EL (cell line): ENCODE measurements around the gene MCOLN2.
"Not testable (repeated sequence)": the region's sequence is repeated elsewhere in the genome, so short reads cannot be mapped to it uniquely, and the experiment has no call there.

ENCODE experiments used
- DNase-seq: peaks from one replicate; pipeline ENCODE4 v3.0.0-alpha.2; 2016

Gene MCOLN2

DNA sequence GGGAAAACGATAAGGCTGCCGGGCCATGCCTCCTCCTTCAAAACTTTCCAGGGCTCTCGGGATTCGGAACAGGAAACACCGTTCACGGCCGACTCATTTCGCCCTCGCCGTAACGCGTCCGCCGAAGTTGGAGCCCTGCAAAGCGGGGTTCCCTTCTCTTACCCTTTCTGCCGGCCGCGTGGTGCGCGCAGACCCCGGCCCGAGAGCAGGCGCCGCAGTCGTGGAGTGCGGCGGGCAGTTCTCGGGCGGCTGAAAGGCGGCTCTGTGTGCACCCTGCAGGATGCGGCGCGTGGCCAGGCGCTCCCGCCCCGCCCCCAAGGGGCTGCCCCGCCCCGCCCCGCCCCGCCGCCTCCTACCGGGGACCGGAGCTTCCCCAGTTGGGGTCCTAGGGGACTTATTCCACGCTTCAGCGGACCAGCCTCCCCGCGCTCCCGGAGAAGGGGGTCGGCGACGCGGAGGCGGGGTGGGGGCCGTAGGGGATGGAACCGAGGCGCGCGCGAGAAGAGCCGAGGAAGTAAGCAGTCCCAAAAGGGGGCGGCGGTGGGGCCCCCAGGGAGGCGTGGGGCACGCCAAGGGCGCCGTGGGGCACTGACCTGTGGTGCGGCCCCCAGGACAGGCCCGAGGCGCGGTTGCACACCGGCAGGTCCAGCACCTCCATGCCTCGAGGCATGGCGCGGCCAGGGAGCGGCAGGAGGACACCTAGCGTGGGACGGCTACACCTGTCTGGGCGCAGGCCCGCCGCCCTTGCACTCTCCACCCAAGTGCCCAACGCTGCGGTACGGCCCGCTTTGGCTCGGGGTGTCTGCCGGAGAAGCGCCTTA, at the start of gene MCOLN2:
MCOLN2 (minus strand) TSS at position 268 of the 821 bp plus-strand sequence; CDS start at position 27, 241 bp downstream.
- peak; percentile 51 for DNase-seq

DNA sequence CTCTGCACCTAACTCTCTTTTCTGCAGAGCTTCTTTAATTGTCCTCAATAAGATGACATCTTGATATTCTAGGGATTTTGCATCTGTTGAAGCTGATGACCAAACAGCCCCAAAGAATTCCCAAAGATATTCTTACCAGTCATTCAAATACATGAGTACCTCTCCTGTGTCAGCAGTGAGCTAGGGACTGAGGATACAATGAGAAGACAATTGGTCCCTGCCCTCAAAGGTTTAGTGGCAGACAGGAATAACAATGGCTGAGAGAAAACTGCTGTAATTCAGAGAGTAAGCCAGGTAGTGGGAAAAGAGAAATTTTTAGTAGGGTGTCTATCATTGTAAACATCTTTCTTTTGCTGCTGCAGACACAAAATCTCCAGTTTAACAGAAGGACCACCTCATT, 45.5 kb upstream of the MCOLN2 start:
- DNase-seq: no peak

DNA sequence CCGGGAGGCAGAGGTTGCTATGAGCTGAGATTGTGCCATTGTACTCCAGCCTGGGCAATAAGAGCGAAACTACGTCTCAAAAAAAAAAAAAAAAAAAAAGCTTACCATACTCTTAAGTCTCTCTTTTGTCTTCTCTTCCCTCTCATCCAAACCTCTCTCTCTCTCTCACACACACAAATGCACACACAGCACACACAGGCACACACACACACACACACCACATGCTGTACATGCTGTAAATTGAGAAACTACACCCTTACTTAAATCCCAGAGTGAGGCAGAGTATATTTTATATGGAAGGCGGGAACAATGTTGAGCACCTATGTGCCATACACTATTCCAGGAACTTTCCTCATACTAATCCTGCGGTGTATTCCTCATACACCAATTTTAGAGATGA, 44.9 kb upstream of the MCOLN2 start:
- DNase-seq: no peak

DNA sequence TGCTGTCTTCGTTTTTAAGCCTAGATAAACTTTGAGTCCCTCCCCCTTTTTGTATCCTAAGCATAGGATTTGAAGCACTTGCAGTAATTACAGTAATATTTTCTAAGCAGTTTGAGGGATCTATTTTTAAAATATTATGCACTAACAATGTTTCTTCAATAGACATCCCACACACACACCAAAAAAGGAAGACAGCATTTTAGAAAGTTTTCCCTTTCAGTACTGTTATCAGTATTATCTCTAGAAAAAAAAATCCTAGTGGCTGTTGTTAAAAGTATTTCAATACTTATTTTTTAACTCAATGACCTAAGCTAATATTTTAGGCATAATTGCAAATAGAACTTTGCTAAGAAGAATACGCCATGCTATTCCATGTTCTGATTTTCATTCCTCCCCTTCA, 36.3 kb upstream of the MCOLN2 start:
- DNase-seq: no peak

DNA sequence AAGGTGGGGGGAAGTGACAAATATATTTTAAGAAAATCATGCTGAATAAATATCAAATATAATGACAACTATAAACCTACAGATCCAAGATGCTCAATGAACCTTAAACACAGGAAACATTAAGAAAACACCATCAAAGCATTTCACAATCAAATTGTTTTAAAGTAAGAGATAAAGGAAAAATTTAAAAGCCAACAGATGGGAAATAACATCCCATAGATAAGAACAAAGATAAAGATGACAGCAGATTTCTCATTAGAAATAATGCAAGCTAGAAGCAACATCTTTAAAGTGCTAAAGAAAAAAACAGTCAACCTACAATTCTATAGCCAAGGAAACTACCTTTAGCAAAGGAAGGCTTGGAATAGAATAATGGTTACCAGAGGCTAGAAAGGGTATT, 33.6 kb upstream of the MCOLN2 start:
- no peak for DNase-seq

DNA sequence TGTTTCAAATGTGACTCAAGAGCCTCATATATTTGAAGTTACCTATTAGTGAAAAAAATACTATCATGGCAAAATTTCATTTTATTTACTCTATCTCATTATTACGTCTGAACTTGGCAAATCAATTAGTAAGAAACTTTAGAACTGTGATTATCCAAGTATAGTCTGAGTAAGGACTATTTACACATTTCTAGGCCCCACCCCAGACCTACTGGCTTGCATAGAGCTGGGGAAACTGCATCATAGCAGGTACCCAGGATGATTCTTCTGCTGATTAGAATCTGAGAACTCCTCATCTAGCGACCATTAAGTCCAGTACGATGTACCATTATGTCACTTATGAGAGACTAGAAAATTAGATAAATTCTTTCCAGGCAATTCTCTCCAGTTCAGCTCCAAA, 31.2 kb upstream of the MCOLN2 start:
- DNase-seq: no peak

DNA sequence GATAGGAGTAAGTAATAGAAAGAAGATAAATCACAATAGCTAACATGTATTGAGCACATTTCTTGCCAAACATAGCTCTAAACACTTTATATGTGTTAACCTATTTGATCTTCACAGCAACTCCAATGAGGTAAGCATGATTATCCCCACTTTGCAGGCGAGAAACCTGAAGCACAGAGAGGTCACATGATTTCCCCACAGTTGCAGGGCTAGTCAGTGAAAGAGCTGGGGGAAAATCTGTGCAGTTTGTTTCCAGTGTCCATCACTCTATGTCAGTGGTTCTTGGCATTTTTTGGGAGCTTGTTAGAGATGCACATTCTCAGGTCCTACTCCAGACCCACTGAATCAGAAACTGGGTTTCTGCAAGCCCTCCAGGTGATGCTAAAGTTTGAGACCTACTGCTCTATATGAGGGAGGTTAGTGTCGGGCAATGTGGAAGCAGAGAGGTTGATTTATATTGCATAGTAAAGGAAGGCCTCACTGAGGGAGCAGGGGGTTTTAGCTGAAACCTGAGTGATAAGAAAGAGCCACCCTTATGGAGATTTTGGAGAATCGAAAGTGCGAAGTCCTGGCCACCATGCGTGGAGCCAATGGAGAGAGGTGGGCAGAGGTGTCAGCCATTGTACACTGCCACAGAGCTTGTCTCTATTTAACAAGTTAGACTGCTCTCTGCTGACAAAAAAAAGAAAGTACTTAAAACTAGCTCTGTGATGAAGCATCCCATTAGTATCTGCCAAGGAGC, 30.5 kb upstream of the MCOLN2 start:
- DNase-seq: no peak

DNA sequence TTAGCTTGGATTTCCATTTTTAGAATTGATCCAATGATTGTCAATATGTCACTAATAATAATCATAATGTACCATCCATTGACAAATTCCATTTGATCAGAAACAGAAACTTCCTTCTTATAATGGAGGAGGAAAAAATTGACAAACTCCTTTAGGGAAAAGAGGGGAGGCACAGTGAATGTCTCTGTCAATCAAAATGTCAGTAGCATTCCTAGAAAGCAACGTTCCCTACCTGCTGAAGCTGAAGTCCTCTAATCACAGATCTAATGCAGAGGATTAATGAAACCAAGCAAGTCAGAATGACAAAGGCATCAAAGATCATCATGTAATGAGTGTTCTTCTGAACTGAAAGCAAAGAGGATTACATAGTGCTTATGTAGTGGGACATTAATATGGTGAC, 29.0 kb upstream of the MCOLN2 start:
- DNase-seq: no peak

DNA sequence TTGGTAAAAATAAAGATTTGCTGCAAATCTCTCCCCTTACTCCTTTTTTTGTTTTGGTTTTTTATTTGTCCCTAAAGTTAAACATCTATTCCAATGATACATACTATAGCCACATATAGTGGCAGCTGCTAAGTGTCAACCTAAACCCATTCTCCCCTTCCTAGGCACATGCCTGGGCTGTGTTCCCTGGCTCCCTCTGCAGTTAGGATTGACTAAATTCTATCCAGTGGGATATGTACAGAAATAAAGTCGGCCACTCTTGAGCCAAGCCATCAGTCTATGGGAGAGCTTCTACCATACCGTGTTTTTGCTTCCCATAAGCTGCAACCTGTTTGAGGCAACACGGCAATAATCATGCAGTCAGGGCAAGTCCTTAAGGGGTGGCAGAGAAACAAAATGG, 27.8 kb upstream of the MCOLN2 start:
- no peak for DNase-seq

DNA sequence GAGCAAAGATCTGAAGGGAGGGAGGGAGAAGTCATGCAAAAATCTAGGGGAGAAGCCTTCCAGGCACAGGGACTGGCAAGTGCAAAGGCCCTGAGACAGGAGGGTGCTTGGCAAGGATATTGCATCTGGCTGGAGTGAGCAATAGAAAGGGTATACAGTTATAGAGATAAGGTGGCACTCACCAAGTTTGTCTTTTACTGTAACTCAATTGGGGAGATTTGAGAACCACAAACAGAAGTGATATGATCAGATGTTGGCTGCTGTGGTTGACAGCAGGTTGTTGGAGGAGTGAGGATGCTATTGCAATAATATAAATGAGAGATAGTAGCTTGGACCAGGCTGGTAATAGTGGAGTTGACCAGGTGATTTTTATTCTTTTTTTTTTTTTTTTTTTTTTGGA, 25.8 kb upstream of the MCOLN2 start:
- no peak for DNase-seq

DNA sequence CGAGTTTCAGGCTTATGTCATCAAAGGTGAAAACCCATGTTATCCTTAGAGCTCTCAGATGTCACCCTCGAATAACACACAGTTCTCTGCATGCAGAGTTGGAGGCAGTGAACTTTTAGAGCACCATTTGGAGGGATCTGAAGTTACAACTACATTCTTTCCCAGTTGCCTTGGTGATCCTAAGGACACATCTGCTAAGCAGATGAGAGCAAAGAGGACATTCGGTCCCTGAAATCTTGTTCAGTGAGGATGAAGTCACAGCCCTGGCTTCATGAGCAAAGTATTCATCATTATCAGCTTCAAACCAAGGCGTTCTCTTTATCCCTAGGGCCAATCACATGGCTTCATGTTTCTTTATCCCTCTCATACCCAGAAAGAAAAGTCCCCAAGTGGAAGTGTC, 23.1 kb upstream of the MCOLN2 start:
- DNase-seq: peak; percentile 71

DNA sequence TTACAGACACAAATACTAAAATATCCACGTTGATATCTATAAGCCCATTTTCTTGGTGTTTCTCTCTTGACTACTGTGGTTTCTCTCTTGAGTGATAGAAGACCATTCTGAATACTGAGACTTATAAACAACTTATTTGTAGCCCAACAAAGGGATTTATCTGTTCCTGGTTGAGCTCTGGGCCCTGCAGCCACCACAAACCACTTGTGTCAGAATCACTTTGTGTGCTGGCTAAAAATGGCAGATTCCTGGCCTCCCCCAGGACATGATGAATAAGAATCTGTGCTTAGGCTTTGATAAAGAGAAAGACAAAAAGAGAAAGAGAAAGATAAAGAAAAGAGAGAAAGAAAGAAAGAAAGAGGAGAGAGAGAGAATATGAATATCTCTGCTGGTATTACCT, 18.9 kb upstream of the MCOLN2 start:
- no peak for DNase-seq

DNA sequence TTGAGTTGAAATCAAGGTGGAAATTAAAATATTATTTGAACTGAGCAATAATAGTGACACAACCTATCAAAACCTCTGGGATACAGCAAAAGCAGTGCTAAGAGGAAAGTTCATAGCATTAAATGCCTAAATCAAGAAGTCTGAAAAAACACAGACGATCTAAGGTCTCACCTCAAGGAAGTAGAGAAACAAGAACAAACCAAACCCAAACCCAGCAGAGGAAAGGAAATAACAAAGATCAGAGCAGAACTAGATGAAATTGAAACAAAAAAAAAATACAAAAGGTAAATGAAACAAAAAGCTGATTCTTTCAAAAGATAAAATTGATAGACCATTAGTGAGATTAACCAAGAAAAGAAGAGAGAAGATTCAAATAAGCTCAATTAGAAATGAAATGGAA, 8.7 kb upstream of the MCOLN2 start:
- not testable (repeated sequence) for DNase-seq

DNA sequence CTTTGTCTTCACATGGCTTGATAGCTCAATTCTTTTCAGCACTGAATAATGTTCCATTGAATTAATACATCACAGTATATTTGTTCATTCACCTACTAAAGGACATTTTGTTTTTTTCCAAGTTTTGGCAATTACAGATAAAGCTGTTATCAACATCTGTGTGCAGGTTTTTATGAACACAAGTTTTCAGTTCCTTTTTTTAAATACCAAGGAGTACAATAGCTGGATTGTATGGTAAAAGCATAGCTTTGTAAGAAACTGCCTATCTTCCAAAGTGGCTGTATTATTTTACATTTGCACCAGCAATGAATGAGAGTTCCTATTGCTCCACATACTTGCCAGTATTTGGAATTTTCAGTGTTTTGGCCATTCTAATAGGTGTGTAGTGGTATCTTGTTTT, 4.8 kb upstream of the MCOLN2 start:
- no peak for DNase-seq

DNA sequence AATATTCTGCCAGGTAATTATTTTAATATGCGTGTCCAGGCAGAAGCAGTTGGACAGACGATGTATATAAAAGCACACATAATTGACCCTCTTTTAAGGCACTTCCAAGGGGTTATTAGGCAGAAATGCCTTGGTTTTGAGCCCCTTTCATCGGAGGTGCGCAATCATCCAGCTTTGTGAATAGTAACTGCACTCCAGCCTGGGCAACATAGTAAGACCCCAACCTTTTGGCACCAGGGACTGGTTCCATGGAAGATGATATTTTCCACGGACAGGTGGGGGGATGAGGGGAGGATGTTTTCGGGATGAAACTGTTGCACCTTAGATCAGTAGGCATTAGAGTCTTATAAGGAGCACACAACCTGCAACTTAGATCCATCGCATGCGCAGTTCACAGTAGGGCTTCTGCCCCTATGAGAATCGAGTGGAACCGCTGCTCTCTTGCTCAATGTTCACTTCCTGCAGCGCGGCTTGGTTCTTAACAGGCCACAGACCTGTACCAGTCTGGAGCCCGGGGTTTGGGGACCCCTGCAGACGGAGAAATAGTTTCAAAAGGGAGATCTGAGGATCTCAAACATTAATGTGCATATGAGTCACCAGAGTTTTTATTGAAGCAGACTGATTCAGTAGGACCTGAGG, 1.8 kb upstream of the MCOLN2 start:
- DNase-seq: peak; percentile 15

DNA sequence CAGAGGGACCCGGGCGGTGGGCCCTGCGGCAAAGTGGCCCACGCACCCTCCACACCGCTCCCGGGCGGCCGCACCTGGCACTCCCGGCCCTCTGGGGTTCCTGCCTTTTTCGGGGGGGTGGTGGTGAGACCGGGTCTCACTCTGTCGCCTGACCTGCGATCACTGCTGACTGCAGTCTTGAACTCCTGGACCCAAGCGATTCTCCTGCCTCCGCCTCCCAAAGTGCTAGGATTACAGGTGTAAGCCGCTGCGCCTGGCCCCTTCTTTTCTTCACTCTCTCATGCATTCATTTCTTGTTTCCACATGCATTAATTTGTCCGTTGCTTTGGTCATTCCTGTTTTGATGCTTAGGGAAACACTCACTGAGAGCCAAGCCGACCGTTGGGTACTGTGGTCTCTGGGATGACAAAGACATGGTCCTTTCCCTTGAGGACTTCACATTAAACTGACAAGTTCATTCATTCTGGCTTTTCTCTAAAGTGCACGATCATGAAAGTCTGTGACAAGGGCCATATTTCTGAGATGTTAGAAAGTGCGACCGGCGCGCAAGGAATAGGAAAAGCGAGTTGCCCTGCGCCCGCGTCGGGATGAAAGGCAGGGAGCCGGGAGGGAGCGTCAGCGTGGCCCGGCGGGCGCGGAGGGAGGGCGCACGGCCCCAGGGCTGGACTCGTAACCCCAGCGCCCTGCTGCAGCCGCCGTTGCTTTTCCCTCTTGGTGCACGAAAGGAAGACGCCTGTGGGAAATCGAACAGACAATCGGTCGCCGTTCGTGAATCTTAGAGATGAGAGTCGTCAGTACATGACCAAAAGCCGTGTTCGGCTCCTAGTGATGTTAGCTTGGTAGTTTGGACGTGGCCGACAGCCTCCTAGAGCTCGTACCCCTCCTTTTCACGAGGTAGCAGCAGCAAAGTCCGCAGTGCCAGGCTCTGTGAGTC, 1.0 kb upstream of the MCOLN2 start:
- DNase-seq: peak; percentile 43

DNA sequence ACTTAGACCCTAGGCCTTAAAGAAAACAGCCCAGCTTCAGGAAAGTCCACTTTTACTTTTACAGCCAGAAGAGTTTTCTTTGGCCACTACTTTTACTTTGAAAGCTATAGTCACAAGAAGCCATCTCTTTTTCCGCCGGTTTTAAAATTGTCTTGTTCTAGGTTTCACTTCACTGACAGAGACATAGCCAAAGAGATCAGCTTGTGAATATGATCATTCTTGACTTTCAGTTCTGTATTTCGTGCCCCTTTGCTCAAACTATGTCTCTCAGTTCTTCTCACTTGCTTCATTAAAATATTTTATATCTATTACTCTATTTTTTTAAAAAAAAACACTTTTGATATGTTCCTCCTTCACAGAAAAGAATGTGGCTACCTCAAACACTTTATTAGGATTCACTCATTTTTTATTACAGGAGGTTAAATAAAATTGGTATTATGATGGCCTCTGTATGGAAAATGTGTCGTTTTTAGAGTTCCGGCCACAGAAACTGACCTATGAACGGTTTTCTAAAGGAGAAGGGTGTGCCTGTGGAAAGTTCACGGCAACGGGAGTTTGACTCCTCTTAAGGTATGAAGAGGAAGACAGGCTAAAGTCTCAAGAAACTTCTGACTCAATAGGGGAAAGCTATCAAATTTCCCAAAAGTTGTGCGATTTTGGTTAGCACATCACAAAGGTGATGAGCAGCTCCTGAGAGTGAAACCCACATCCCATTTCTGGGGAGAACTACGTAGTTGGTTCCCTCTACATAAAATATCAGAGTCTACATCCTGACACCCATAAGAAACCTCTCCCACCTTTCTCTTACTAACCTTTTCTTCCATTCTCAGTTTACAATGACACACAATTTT, 1.2 kb downstream of the MCOLN2 start:
- no peak for DNase-seq

DNA sequence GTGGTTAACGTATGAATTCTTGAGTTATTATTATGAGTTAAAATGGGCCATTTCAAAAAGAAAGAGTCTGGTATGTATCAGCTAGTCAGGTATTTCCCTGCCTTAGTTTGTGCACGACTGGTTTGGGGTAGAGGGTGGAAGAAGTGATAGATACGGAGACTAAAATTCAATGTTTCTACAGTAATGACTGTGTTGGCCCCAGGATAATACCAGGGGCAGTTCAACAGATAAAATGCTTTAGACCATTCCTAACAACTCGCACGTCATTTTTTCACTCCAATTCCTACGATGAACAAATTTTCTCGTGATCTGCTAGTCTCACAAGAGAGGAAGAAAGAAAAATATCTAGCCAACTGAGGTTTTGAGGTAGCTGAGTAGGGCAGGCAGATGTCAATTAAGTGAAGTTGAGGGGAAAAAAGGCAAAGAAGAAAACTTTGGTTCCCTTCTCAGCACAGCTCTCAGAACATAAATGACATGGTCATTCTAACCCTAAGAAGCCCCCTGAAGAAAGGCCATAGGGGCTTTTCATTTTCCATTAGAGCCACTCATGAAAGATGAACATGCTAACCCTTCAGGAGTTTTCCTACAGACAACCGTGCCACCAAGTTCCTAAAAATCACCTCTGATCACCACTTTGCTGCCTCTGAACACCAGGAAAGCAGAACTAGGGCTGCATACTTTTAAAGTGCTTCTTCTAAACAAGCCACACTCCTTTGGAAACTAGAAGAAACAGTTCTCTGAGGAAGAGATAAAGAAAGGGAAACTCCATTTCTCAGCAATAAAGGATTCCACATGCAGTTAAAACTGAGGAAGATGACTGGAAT, 5.6 kb downstream of the MCOLN2 start:
- DNase-seq: no peak

DNA sequence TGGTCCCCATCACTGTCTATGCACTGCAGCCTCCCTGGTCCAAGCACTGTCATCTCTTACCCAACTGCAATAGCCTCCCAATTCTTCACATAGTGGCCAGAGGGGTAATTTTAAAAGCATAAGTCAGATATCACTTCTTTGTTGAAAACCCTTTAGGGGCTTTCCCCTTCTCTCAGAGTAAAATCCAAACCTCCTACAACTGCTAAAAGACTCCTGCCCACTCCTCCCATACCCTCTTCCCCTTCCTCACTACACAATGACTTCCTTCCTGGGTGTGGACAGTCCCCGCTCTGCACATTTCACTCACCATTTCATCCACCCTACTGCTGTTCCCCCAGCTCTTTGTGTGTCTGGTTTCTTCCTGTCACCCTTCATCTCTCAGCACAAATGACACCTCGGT, 8.3 kb downstream of the MCOLN2 start:
- no peak for DNase-seq

DNA sequence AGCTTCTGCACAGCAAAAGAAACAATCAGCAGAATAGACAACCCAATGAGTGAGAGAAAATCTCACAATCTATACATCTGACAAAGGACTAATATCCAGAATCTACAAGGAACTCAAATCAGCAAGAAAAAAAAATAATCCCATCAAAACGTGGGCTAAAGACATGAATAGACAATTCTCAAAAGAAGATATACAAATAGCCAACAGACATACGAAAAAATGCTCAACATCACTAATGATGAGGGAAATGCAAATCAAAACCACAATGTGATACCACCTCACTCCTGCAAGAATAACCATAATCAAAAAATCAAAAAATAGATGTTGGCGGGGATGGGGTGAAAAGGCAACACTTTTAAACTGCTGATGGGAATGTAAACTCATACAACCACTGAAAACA, 10.4 kb downstream of the MCOLN2 start:
- DNase-seq: not testable (repeated sequence)

DNA sequence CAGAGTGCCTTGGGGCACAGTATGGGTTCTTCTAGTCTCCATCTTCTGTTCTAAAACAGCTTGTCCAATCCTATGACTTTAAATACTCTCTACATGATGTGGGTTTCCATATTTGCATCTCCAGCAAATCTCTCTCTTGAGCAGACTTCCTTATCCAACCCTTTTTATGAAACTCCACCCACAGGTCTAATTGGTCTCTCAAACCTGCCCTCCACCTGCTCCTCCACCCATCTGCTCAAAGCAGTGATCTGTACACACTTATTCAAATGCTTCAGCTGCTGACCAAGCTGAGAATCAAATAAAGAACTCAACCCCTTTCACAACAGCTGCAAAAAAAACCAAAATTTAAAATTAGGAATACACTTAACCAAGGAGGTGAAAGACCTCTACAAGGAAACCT, 11.5 kb downstream of the MCOLN2 start:
- no peak for DNase-seq
